MV-4-11 (cell line): ENCODE measurements around the gene SPAG16.

ENCODE experiments used
- DNase-seq: peaks from one replicate; lab custom pipeline; 2025; lab: John Stamatoyannopoulos, UW

Gene SPAG16

GRCh38 chr2:214077727-214078126, 793.5 kb downstream of the SPAG16 start:
- no peak for DNase-seq

GRCh38 chr2:214079032-214079431, 794.8 kb downstream of the SPAG16 start:
- no peak for DNase-seq

GRCh38 chr2:214088536-214088935, 804.3 kb downstream of the SPAG16 start:
- DNase-seq = no peak

GRCh38 chr2:214096208-214096715, 812.0 kb downstream of the SPAG16 start:
- DNase-seq = no peak

- no peak for DNase-seq
These were observed 814.5 kb downstream of the SPAG16 start for GRCh38 chr2:214098811-214099210.

- DNase-seq = no peak
These were observed 816.2 kb downstream of the SPAG16 start for GRCh38 chr2:214100488-214100887.

- DNase-seq = no peak
These were observed 819.2 kb downstream of the SPAG16 start for GRCh38 chr2:214103276-214104001.

GRCh38 chr2:214104219-214104618, 820.0 kb downstream of the SPAG16 start:
- no peak for DNase-seq

- DNase-seq = no peak
These were observed 820.7 kb downstream of the SPAG16 start for GRCh38 chr2:214104967-214105366.

GRCh38 chr2:214107726-214108125, 823.5 kb downstream of the SPAG16 start:
- no peak for DNase-seq

GRCh38 chr2:214108598-214108997, 824.3 kb downstream of the SPAG16 start:
- no peak for DNase-seq

- DNase-seq = no peak
These were observed 832.8 kb downstream of the SPAG16 start for GRCh38 chr2:214117054-214117453.

GRCh38 chr2:214126135-214126534, 841.9 kb downstream of the SPAG16 start:
- DNase-seq = no peak

- no peak for DNase-seq
These were observed 842.9 kb downstream of the SPAG16 start for GRCh38 chr2:214127170-214127569.

GRCh38 chr2:214127571-214127970, 843.3 kb downstream of the SPAG16 start:
- DNase-seq = no peak

- no peak for DNase-seq
These were observed 843.8 kb downstream of the SPAG16 start for GRCh38 chr2:214128040-214128439.

GRCh38 chr2:214130114-214130513, 845.9 kb downstream of the SPAG16 start:
- DNase-seq = no peak

GRCh38 chr2:214135966-214136365, 851.7 kb downstream of the SPAG16 start:
- DNase-seq = no peak

- DNase-seq = no peak
These were observed 854.5 kb downstream of the SPAG16 start for GRCh38 chr2:214138779-214139178.

- DNase-seq = no peak
These were observed 855.5 kb downstream of the SPAG16 start for GRCh38 chr2:214139630-214140284.

- DNase-seq = no peak
These were observed 872.7 kb downstream of the SPAG16 start for GRCh38 chr2:214156971-214157370.

GRCh38 chr2:214158851-214159250, 874.6 kb downstream of the SPAG16 start:
- no peak for DNase-seq

- DNase-seq = no peak
These were observed 885.0 kb downstream of the SPAG16 start for GRCh38 chr2:214169281-214169680.

GRCh38 chr2:214169736-214170135, 885.5 kb downstream of the SPAG16 start:
- DNase-seq = no peak
